NCI-H748 treated with DMSO at 0.1 percent for 48 hours (cell line): ENCODE data around the gene XRCC6.
"Not testable (repeated sequence)": the region's sequence is repeated elsewhere in the genome, so short reads cannot be mapped to it uniquely, and the experiment has no call there.

Experiments used
- DNase-seq: peaks from one replicate; lab custom pipeline; 2025; lab: John Stamatoyannopoulos, UW

XRCC6 gene

GRCh38 chr22:41650821-41651220, 29.7 kb downstream of the XRCC6 start:
- no peak for DNase-seq

GRCh38 chr22:41654322-41654721, 33.2 kb downstream of the XRCC6 start:
- DNase-seq = no peak

GRCh38 chr22:41656556-41656955, 35.5 kb downstream of the XRCC6 start:
- DNase-seq = no peak

- no peak for DNase-seq
Observed at GRCh38 chr22:41657709-41658108, 36.6 kb downstream of the XRCC6 start.

DNA sequence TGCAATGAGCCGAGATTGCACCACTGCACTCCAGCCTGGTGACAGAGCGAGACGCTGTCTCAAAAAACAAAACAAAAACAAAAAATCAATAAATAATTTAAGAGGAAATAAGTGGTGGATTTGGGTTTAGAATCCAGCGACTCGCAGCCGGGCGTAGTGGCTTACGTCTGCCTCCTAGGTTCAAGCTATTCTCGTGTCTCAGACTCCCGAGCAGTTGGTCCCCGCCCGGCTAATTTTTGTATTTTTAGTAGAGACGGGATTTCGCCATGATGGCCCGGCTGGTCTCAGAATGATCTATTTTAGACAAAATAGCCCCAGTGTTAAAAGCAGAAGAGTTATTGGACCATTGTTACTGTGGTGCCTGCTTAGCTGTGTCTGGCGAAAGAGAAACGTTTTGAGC, 37.8 kb downstream of the XRCC6 start:
- DNase-seq = no peak

GRCh38 chr22:41659941-41660340, 38.8 kb downstream of the XRCC6 start:
- no peak for DNase-seq

- no peak for DNase-seq
Observed at GRCh38 chr22:41660416-41660815, 39.3 kb downstream of the XRCC6 start.

GRCh38 chr22:41661088-41661487, 40.0 kb downstream of the XRCC6 start:
- no peak for DNase-seq

- DNase-seq = no peak
Observed at GRCh38 chr22:41661713-41662112, 40.6 kb downstream of the XRCC6 start.

- DNase-seq = not testable (repeated sequence)
Observed at GRCh38 chr22:41663594-41663993, 42.5 kb downstream of the XRCC6 start.

- DNase-seq = no peak
Observed at GRCh38 chr22:41664490-41664889, 43.4 kb downstream of the XRCC6 start.

DNA sequence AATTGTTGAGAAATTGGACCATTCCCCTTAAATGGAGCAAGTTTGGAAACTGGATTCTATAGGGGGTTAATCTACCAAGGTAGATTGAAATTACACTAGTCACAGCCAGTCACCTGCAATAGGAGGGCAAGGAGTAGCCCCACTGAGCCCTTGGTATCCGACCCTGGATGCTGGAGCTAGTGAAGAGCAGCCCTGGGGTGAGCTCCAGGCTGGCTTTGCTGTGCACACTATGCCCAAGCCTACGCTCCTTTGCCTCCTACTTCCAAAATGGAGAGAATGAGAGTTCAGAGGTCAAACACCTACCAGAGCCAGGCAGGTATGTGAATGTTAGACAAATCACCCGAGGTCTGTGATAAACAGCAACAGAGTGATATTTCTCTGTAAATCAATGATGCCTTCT, 43.9 kb downstream of the XRCC6 start:
- no peak for DNase-seq

DNA sequence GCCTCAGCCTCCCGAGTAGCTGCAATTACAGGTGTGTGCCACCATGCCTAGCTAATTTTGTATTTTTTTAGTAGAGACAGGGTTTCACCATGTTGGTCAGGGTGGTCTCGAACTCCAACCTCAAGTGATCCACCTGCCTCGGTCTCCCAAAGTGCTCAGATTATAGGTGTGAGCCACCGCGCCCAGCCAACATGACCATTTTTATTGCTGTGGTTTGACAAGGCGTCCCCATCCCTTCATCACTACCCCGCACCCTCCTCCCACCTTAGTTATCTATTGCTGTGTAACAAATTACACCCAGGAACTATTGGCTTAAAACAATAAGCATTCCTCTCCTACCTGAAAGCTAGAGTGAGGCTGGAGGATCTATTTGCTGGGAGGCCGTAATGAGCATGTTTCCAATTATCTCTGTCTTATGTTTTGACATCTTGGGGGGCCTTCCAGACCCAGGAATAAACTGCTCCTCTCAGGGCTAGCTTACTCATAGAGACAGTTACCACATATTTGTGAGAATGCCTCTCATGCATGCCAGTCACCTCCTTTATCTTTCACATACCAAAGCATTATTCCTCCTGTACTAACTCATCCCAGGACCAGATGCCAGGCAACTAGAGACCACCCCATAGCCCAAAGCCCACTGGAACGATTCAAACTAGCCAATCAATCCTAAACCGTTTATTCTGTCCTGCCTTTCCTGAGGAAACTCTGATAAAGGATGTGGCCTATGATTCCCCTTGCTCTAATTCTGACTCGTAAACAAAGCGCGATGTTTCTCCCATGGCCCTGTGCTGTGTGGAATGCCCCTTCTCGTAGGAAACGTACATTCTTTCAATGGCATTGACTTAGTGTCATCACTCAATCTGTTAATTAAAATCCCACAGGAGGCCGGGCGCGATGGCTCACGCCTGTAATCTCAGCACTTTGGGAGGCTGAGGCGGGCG, 48.1 kb downstream of the XRCC6 start:
- no peak for DNase-seq

DNA sequence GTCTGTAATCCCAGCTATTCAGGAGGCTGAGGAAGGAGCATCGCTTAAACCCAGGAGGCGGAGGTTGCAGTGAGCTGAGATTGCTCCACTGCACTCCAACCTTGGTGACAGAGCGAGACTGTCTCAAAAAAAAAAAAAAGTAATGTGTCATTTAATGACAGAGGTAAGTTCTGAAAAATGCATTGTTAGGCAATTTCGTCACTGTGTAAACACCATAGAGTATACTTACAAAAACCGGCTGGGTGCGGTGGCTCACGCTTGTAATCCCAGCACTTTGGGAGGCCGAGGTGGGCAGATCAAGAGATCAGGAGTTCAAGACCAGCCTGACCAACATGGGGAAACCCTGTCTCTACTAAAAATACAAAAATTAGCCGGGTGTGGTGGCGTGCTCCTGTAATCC, 51.0 kb downstream of the XRCC6 start:
- DNase-seq = not testable (repeated sequence)

GRCh38 chr22:41672780-41673509, 51.9 kb downstream of the XRCC6 start:
- DNase-seq = no peak

DNA sequence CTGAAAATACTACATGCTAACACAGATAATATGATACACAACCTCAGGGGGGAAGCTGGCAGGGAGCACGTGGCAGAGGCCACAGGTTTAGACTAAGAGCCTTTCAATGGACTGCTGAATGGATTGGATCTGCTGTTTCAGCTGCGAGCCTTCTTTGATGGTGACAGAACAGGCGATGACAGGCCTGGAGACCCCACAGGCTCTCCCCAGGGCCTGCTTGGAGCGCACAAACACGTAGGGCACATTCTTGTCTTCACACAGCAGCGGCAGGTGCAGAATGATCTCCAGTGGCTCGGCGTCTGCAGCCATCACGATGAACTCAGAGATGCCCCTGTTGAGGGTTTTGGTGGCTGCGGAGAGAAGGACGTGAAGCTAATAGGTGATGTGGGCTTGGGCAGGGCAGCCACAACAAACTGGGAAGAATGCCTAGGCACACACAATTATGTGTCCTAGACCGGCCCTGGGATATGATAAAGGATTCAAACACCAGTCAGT, 53.8 kb downstream of the XRCC6 start:
- no peak for DNase-seq

- DNase-seq = no peak
Observed at GRCh38 chr22:41676134-41676533, 55.0 kb downstream of the XRCC6 start.

GRCh38 chr22:41681616-41682015, 60.5 kb downstream of the XRCC6 start:
- DNase-seq = peak; percentile 23

DNA sequence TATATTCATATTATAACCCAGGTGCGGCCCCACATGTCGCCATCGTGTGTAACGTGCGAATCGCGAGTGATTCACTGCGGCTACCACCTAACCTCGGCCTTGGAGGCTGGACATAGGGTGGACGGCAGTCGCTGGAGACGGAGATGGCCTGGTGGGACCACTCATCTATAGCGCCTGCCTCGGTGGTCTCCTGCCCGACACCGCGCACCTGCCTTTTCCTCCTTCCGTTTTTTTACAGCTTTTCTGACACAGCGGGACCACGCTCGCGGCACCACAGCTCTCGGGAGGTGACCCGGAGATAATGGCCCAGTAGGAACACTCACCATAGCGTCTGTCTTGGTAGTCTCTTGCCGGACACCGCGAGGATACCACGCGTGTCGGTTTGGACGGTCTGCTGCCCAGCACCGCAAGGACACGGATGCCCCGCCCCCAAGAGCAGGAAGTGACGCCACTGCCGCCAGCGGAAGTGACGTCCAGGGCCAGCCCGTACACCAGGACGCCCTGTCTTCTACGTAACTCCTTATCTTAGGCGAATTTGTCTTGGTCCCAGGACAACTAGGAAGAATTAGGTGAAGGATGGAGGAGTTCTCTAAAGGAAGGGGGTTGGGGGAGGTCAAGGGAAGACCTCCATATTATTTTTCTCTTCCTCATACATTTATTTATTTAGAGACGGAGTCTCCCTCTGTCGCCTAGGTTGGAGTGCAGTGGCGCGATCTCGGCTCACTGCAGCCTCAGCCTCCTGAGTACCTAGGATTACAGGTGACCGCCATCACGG, 61.1 kb downstream of the XRCC6 start:
- DNase-seq = peak; percentile 88

DNA sequence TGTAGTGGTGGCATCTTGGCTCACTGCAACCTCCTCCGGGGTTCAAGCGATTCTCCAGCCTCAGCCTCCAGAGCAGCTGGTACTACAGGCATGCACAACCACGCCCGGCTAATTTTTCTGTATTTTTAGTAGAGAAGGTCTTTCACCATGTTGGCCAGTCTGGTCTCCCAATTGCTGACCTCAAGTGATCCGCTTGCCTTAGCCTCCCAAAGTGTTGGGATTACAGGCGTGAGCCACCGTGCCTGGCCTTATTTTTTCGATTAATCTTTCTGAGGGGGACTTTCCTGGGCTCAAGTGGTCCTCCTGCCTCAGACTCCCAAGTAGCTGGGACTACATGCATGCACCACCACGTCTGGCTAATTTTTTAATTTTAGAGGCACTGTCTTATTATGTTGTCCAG, 62.0 kb downstream of the XRCC6 start:
- DNase-seq = no peak

DNA sequence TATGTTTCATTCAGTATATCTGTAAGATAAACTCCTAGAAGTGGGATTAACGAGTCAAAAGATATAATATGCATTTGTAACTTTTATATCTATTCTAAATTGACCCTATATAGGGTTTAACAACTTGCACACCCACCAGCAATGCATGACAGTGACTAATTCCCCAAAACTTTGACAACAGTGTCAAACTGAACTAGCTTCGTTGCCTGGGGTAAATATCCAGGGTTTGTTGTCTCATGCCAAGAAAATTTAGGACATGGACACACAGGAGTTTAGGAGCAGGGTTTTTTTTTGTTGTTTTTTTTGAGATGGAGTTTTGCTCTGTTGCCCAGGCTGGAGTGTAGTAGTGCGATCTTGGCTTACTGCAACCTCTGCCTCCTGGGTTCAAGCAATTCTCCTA, 62.5 kb downstream of the XRCC6 start:
- DNase-seq = no peak

DNA sequence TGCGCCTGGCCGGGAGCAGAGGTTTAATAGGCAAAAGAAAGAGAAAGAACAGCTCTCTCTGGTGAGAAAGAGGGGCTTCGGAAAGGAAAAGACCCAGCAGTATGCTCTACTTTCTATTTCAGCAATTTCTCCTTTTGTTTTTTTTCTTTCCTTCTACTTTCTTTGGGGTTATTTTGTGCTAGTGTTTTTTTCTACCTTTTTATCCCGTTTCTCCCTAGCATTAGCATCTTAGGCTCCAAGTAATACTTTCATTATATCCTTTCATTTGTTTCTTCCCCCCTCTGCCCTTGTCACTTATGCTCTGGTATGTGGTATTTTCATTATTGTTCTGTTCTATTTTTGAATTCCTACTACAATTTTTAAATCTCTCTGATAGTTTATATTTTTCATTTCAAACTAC, 63.1 kb downstream of the XRCC6 start:
- no peak for DNase-seq
